GM12872 (cell line): Measurements from ENCODE around the gene PHEX.

Experiments
- CTCF ChIP-seq: IDR thresholded peaks from 3 replicates; pipeline ENCODE4 v1.5.1; 2011; ENCODE audit warnings: low read depth, mild to moderate bottlenecking, low read length, moderate library complexity; ENCODE audit not compliant: insufficient read depth

PHEX gene

GRCh38 chrX:22135171-22135711, 103.1 kb downstream of the PHEX start:
- TF ChIP-seq CTCF = no peak

- TF ChIP-seq CTCF = peak; percentile 37; the same call in 2 of the 3 replicates
These were observed 104.0 kb downstream of the PHEX start for GRCh38 chrX:22135994-22136684.

- no peak for TF ChIP-seq CTCF
These were observed 104.6 kb downstream of the PHEX start for GRCh38 chrX:22136711-22137110.

DNA sequence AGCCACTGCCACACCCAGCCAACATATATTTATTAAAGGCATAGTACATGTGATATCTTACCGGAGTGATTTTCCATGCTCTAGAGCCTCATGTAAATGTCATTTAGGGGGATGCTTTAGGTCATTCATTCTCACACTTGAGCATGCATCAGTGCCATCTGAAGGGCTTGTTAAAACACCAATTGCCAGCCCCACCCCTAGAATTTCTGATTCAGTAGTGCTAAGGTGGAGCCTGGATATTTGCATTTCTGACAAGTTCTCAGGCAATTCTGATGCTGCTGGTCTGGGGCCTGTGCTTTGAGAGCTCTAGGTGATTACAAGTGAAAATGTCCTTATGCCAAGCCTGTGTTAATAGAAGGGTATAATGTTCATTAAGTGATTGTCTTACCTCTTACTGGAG, 107.7 kb downstream of the PHEX start:
- no peak for TF ChIP-seq CTCF

- TF ChIP-seq CTCF = no peak
These were observed 109.1 kb downstream of the PHEX start for GRCh38 chrX:22141047-22141730.

DNA sequence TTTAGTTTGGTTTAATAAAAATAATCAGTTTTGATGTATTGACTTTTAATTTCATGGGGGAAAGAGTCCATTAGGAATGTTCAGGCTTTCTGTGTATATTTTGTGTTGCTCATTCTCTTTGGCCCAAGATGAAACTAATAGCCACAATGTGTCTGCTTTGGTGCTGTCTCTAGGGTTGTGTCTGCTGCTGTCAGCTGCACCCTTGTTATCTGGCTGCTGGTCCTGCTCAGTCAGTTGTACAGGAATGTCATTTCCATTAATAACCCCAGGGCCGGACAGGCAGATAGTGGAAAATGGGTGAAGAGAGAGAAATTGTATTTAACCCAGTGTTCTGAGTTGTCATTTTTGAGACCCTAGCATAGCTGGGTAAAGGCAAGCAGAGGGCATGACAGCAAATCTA, 115.1 kb downstream of the PHEX start:
- no peak for TF ChIP-seq CTCF

DNA sequence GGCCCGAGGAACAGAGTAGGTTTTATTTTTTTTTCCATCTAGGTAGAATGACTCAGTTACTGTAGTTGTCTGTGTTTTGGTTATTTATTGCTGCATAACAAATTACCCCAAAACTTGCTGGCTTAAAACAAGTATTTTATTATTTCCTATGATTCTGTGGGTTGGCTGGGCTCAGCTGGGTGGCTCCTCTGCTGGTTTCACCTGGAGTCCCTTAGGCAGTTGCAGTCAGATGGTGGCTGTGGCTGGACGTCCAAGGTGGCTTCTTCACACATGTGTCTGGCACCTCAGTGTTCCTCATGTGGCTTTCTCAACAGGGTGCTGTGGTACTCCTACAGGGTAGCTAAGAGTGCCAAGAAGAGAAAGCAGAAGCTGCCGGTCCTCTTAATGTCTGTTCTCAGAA, 115.8 kb downstream of the PHEX start:
- TF ChIP-seq CTCF = no peak
